HEK293T (cell line): ENCODE results near the gene ENTPD1.

Source experiments
- ARNT ChIP-seq: fragments of 450-650 bp; IDR thresholded peaks from 2 replicates; pipeline ENCODE4 v1.6.1; 2017; ENCODE audit warnings: mild to moderate bottlenecking
- BHLHE40 ChIP-seq: fragments of 450-650 bp; IDR thresholded peaks from 2 replicates; pipeline ENCODE4 v1.6.1; 2016; ENCODE audit warnings: mild to moderate bottlenecking, moderate library complexity, borderline replicate concordance
- ELF4 ChIP-seq: fragments of 450-650 bp; IDR thresholded peaks from 2 replicates; pipeline ENCODE4 v1.6.1; 2017; ENCODE audit warnings: antibody characterized with exemption
- FOXA1 ChIP-seq: fragments of 450-650 bp; IDR thresholded peaks from 2 replicates; pipeline ENCODE4 v1.6.1; 2016; ENCODE audit warnings: mild to moderate bottlenecking
- HDGF ChIP-seq: fragments of 450-650 bp; IDR thresholded peaks from 2 replicates; pipeline ENCODE4 v1.6.1; 2017; ENCODE audit warnings: antibody characterized with exemption, borderline replicate concordance
- L3MBTL2 ChIP-seq: fragments of 450-650 bp; conservative IDR thresholded peaks from 2 replicates; pipeline ENCODE4 v1.6.1; 2016; ENCODE audit warnings: mild to moderate bottlenecking
- NFRKB ChIP-seq: fragments of 450-650 bp; IDR thresholded peaks from 2 replicates; pipeline ENCODE4 v1.6.1; 2016; ENCODE audit warnings: mild to moderate bottlenecking, moderate library complexity
- SP1 ChIP-seq: fragments of 450-650 bp; IDR thresholded peaks from 2 replicates; pipeline ENCODE4 v1.6.1; 2017
- TARDBP ChIP-seq: fragments of 450-650 bp; IDR thresholded peaks from 2 replicates; pipeline ENCODE4 v1.6.1; 2016

DNA sequence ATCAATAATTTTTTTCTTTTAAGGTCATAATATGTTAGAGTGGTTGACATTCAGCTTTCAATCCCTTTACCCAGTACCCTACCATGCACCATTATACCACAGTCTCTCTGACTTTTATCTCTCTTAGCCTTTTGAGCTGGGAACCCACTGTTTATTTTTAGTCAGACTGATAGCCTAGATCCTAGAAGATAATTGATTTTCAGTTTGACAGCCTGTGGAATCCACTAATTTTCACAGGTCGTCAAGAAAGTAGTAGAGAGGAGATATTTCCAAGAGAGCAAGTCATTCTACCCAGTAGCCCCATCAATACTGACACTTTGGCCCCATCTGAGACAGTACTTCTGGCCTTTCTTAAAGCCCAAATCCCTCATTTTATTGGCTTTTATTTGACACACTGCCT, 84.7 kb downstream of the ENTPD1 start:
- TF ChIP-seq TARDBP, result no peak
- no peak for TF ChIP-seq FOXA1
- TF ChIP-seq SP1, result no peak
- no peak for TF ChIP-seq ARNT
- no peak for TF ChIP-seq NFRKB
- no peak for TF ChIP-seq BHLHE40
- TF ChIP-seq HDGF, result no peak
- no peak for TF ChIP-seq L3MBTL2
- no peak for TF ChIP-seq ELF4
